HepG2 (cell line): ENCODE data around the gene HECTD2. TPM values are rescaled to one million over a fixed set of nuclear protein-coding genes. Genes with fewer than 3 reads are reported as not detected.

Experiments used
- AFF4 ChIP-seq: sonication (generic); formaldehyde crosslinking; IDR thresholded peaks from 2 replicates; pipeline ENCODE4 v1.4.0; 2020; ENCODE audit warnings: missing genetic modification reagents
- BRF2 ChIP-seq: sonication (generic); formaldehyde crosslinking; IDR thresholded peaks from 2 replicates; pipeline ENCODE4 v1.8.1; 2022; ENCODE audit warnings: mild to moderate bottlenecking, missing genetic modification reagents
- MAFG ChIP-seq: sonication (generic); formaldehyde crosslinking; IDR thresholded peaks from 2 replicates; pipeline ENCODE4 v1.5.1; 2020; ENCODE audit warnings: mild to moderate bottlenecking, missing genetic modification reagents
- PRDM15 ChIP-seq: sonication (generic); formaldehyde crosslinking; IDR thresholded peaks from 2 replicates; pipeline ENCODE4 v1.4.0; 2020; ENCODE audit warnings: missing genetic modification reagents
- TFDP1 ChIP-seq: IDR thresholded peaks from 2 replicates; pipeline ENCODE4 v1.6.1; 2016; ENCODE audit warnings: missing compliant biosample characterization, missing genetic modification reagents, borderline replicate concordance
- ZFP41 ChIP-seq: sonication (generic); formaldehyde crosslinking; IDR thresholded peaks from 2 replicates; pipeline ENCODE4 v1.4.0; 2020; ENCODE audit warnings: mild to moderate bottlenecking, missing genetic modification reagents, borderline replicate concordance
- ZNF17 ChIP-seq: sonication (generic); formaldehyde crosslinking; IDR thresholded peaks from 2 replicates; pipeline ENCODE4 v1.5.0; 2020; ENCODE audit warnings: mild to moderate bottlenecking, missing genetic modification reagents
- ZNF441 ChIP-seq: sonication (generic); formaldehyde crosslinking; IDR thresholded peaks from 2 replicates; pipeline ENCODE4 v1.7.0; 2021; ENCODE audit warnings: missing genetic modification reagents, borderline replicate concordance
- polyA plus RNA-seq, 8 experiments: library from polyadenylated mRNA; depleted of rRNA in 3 of 8; stranded (reverse) in 7 of 8; unstranded in 1 of 8; fragments of >200 nt; fragmentation: Illumina TruSeq in 4 of 8; extraction: Trizol in 4 of 8; gene quantifications; 2 replicates each; pipeline versions ENCODE4 v1.2.1 to v1.2.3, GENCODE V29; 2011 to 2016; ENCODE audit warnings: low read depth in 4 of 8, missing spikeins in 1 of 8, mixed read lengths in 1 of 8; ENCODE audit not compliant: insufficient read depth in 1 of 8
- total RNA-seq, 5 experiments: library from RNA; depleted of rRNA; stranded (reverse); fragments of >200 nt; fragmentation: Illumina TruSeq; extraction: Trizol; gene quantifications; 2 replicates each; pipeline ENCODE4 v1.2.3, GENCODE V29; 2016; ENCODE audit warnings: low read depth in 1 of 5

The HECTD2 gene
- total and polyA plus RNA-seq, 2 of the 13 experiments (the other 11 are each of a cell fraction or from before 2014, with no cell fraction given), result 3.2 to 5.2 TPM

- TF ChIP-seq AFF4, result no peak
- no peak for TF ChIP-seq TFDP1 (CRISPR knock-in tag)
- TF ChIP-seq ZFP41 (CRISPR knock-in tag), result no peak
- TF ChIP-seq MAFG (CRISPR knock-in tag), result no peak
- TF ChIP-seq ZNF441, result no peak
- no peak for TF ChIP-seq BRF2 (CRISPR knock-in tag)
- no peak for TF ChIP-seq PRDM15 (CRISPR knock-in tag)
- TF ChIP-seq ZNF17, result no peak
- TF ChIP-seq, all 625 proteins: peak for 0
Observed at GRCh38 chr10:91517394-91517793, 107.2 kb downstream of the HECTD2 start (continued).
